Peyer's patch (tissue), 4 donors: ENCODE measurements around the gene RAB13.

Experiments used
- POLR2A ChIP-seq, 2 donors: fragments of 450-650 bp; IDR thresholded peaks; one replicate each; pipeline ENCODE4 v1.5.1; 2017; ENCODE audit warnings: antibody characterized with exemption in 2 of 2, mild to moderate bottlenecking in 2 of 2, moderate library complexity in 2 of 2
- TF ChIP-seq, protein P1 (sequence below), 6 experiments: fragments of 450-650 bp in 4 of 6; fragments of 200-600 bp in 2 of 6; sonication (generic) in 1 of 6; IDR thresholded peaks; one replicate each; pipeline ENCODE4 v1.5.1; 2017 to 2019; ENCODE audit warnings: antibody characterized with exemption in 6 of 6, mild to moderate bottlenecking in 3 of 6, moderate library complexity in 1 of 6

DNA sequence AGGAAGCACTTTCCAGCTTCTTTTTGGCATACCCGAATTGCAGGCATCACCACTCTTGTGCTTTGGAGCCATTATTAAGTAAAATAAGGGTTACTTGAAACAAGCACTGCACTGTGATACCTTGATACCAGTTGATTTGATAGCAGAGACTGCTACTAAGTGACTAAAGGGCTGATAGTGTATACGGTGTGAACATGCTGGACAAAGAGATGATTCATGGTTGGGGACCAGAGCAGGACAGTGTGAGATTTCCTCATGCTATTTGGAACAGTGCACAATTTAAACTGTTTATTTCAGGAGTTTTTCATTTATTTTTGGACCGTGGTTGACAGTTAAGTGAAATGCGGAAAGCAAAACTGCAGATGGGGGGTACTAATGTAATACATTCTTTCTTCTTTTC lies 14.3 kb upstream of the RAB13 start:
- no peak for TF ChIP-seq POLR2A (IDR thresholded peaks at IDR 0.05)
- TF ChIP-seq, protein P1, sequence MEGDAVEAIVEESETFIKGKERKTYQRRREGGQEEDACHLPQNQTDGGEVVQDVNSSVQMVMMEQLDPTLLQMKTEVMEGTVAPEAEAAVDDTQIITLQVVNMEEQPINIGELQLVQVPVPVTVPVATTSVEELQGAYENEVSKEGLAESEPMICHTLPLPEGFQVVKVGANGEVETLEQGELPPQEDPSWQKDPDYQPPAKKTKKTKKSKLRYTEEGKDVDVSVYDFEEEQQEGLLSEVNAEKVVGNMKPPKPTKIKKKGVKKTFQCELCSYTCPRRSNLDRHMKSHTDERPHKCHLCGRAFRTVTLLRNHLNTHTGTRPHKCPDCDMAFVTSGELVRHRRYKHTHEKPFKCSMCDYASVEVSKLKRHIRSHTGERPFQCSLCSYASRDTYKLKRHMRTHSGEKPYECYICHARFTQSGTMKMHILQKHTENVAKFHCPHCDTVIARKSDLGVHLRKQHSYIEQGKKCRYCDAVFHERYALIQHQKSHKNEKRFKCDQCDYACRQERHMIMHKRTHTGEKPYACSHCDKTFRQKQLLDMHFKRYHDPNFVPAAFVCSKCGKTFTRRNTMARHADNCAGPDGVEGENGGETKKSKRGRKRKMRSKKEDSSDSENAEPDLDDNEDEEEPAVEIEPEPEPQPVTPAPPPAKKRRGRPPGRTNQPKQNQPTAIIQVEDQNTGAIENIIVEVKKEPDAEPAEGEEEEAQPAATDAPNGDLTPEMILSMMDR (IDR thresholded peaks at IDR 0.05) = no peak
